GM19240 (cell line): ENCODE results near the gene EPHB1.
"Not testable (repeated sequence)": the region's sequence is repeated elsewhere in the genome, so short reads cannot be mapped to it uniquely, and the experiment has no call there.

Experiments used
- DNase-seq: peaks from one replicate; pipeline ENCODE4 v3.0.0; 2011; ENCODE audit warnings: low spot score; ENCODE audit not compliant: insufficient read length

Gene EPHB1

DNA sequence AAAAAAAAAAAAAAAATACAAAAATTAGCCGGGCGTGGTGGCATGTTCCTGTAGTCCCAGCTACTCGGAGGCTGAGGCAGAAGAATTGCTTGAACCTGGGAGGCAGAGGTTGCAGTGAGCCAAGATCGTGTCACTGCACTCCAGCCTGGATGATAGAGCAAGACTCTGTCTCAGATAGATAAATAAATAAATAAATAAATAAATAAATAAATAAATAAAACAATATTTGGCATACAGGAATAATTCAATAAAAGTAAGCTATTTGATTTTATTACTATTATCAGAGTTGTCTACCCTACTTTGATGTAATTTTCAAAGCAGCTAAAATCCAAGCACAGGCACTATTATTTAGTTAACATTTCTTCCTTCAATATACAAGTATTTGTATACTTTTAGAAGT lies 319.5 kb downstream of the EPHB1 start:
- DNase-seq = not testable (repeated sequence)

- DNase-seq = no peak
Measured at GRCh38 chr3:135117977-135118376, 322.9 kb downstream of the EPHB1 start.

DNA sequence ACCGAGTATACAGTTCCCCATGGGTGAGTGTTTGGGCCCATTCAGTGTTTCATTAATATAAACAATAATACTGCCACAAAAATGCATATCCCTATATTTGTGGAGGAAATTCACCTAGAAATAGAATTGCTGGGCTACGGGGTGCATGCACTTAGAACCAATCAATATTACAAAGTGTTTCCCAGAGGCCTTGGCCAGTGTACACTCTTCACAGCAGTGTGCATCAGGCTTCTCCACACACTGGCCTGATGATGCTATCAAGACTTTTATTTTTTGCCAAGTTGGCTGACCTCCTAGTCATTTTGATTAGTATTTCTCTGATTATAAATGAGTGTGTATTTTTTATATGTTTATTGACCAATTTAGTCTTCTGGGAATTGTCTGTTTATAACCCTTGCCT lies 323.7 kb downstream of the EPHB1 start:
- DNase-seq = no peak

DNA sequence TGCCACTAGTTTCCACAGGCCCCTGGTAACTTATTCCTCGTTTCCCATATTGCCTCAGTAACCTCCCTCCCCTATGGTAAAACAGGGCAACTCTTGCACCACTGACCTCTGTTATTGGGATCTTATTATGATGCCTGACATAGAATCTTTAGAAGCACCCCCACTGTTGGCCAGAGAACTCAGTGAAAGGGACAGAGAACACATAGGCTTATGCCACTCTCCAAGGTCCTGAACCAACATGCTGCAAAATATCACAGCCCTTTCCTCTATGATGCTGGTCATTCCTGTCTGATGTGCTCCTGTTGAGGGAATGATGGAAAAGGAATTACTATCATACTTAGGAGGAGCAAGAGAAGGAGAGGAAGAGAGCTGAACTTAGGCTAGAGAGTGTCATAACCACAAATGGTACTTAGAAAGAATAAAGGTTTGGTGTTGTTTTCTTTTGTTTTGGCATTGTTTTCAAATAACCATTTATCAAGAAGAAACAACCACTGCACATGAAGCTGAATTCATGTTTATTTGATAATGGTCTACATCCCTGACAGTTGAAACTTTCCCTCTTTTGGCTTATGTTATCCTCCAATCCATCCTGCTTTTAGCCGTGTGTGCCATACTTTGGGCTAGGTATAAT lies 330.2 kb downstream of the EPHB1 start:
- peak; percentile 6 for DNase-seq

DNA sequence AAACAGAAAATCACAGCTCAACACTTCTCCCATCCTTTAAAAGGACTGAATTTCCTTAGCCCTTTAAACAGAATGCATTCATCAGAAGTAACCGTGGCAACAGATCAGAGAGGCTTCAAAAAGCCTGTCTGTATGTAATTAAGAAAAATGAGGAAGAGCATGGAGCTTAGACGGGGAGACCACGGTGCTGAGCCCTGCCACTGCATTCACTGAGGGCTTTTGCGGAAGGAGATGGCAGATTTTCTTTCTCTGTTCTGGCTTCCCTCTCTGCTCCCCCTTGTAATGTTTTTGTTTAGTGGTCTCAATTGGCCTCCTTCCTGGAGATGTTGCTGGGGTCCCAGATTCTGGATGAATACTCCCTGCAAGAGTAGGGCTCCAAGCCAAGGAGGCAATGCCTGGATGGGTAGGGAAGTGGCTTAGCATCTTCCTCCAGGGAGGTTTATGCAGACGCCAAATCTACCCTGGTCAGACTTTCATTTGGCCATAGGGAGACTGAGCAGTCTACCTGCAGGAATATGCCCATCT lies 332.9 kb downstream of the EPHB1 start:
- no peak for DNase-seq

- DNase-seq = no peak
Measured at GRCh38 chr3:135128818-135129217, 333.8 kb downstream of the EPHB1 start.

- no peak for DNase-seq
Measured at GRCh38 chr3:135131290-135131689, 336.2 kb downstream of the EPHB1 start.

DNA sequence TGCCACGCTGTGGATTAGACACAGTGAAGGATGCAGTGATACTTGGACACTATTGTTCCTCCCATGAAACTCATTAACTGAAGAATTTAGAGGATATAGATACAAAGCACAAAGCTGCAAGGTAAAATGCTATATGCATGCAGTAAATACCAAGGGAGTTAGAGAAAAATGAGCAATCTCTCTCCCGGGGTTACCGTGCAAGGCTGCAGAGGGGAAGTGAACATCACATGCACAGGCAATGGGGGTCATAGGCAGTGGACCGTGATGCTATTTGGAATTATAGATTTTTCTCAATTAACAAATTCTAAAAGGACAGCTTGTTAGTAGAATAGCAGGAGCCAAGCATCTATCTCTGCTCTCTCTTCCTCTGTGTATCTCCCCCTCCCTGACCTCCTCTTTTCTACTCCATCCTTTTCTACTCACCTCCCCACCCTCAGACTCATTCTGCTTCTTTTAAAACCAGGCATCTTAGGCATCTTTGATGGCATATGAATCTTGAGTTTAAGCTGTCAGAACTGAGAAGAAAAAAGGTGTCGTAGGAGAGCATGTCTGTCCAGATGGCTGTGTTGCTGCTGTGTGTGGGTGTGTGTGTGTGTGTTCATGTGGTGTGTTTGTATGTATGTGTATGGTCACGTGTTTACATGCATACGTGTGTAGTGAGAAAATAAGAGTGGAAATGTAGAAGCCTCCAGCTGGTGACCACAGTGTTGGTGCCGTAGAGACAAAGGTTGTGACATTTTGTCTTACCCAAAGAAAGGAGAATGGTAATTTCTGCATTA lies 339.0 kb downstream of the EPHB1 start:
- no peak for DNase-seq

- no peak for DNase-seq
Measured at GRCh38 chr3:135134684-135135075, 339.6 kb downstream of the EPHB1 start.

GRCh38 chr3:135135445-135135844 lies 340.4 kb downstream of the EPHB1 start:
- no peak for DNase-seq

- DNase-seq = no peak
Measured at GRCh38 chr3:135136361-135137100, 341.5 kb downstream of the EPHB1 start.

GRCh38 chr3:135137296-135137695 lies 342.2 kb downstream of the EPHB1 start:
- DNase-seq = no peak

DNA sequence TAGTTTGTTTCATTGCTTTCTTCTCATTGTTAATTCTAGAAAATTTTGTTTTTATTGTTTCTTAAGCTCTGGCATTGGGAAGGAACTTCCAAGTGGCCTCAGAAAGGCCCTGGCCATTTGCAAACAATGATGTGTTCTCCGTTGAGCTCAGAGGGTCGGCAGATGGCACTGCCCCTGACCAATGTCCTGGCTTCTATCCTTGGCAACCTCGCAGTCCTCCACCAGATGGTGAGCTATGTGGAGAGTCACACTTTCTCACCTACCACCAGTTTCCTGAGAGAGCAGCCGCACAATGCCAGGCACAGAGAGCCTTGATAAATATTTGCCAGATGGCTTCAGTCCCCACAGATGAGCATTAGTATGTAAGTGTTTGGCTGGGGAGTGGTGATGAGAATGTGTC lies 343.7 kb downstream of the EPHB1 start:
- no peak for DNase-seq

DNA sequence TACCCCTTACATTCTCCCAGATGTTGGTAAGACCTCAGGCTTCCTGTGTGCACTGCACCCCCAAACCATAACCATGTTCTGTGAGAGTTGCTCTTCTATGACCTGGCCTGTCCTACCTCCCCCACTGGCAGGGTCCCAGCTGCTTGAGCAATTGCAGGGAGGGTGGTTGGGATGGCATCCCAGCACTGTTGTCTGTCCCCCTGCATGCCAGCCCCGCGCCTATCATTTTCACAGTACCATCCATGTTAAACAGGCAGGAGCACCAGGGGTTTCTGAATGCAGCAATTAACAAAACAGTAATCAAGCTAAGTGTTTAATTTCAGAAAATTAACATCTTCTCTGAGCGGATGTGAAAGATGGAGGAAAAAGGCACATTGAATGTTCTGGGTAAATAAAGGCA lies 345.5 kb downstream of the EPHB1 start:
- no peak for DNase-seq

- DNase-seq = no peak
Measured at GRCh38 chr3:135141160-135141559, 346.1 kb downstream of the EPHB1 start.

DNA sequence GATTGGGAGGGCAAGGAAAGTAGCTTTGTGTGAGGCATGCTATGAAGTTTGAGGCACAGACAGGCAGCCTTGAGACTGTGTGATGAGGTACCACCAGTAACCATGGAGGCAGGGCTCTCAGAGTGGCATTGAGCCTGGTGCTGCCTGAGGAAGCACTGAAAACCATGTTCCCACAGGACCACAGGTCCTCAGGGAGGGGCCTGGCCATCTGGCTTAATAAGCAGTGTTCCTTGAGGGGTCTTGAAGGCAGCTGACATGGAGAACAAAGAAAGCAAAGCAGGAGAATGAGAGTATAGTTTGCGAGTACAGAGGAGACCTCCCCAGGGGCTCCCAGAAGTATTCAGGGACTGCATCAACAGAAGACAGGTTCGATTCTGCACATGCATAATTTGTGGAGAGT lies 346.6 kb downstream of the EPHB1 start:
- DNase-seq = no peak

GRCh38 chr3:135142530-135142929 lies 347.5 kb downstream of the EPHB1 start:
- DNase-seq = no peak

DNA sequence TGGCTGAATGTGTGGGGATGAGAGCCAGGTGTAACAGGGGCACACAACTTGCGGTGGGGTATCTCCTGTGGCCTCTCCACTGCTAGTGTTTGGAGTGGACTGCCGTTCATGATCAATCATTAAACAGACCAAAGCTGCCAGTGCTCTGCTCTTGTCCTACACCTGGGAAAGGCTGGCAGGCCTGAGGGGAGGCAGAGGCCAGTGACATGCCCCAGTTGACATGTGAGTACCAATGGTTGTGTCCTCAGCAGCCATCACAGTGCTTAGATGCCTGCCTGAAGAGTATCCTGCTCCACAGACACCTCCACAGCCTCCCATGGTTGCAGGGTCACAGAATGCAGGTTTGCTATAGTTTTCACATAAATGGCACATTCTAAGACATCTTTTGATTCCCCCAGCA lies 348.4 kb downstream of the EPHB1 start:
- no peak for DNase-seq

DNA sequence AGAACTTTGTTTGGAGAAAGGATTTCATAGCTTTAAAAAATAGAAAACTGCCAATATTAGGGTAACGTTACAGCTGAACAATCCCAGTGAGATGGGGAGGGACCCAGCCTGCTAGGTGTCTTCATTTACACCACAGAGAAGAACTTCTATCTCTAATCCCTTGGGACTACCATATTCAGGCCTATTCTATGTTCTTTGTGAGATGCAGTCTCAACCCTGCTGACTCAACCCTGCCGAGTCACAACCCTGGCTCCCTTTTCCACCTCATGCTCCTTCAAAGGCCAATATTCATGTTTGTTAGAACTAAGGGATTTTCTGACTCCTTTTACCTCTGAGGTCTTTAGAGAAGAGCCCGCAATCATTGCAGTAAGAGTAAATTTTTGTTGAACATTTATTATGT lies 350.5 kb downstream of the EPHB1 start:
- DNase-seq = no peak

- DNase-seq = no peak
Measured at GRCh38 chr3:135147657-135148056, 352.6 kb downstream of the EPHB1 start.

DNA sequence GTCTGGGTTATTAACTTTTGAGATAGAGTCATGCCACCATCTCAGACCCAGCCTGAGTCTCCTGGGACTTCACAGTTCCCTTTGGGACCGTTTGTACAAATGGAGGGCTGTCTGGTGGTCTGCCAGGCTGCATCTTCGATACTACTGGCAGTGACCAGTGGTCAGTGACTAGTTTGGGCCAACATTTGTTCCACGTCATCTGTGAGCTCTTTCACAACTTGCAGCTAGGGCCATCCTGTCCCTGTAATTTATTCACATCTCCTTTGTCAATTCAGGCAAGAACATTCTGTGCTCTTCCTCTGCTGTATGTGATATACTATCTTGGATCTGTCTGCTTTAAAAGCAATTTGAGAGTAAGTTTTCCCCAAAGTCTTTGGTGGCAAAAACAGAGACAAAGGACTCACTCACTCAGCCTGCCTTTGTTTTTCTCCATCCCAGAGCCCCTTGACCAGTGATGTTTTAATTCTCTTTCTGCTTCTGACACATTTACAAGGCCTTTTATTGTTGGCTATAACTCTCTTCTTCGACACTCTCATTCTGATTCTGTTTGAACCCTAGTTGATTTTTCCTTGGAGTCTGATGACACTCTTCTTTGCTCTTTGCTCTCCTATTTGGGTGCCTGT lies 353.4 kb downstream of the EPHB1 start:
- no peak for DNase-seq
